ENCODE data around the gene POU6F2. TPM values are rescaled to one million over a fixed set of nuclear protein-coding genes. Genes with fewer than 3 reads are reported as not detected.

The POU6F2 gene
- total RNA-seq, 4 donors from 2014 or later, result not detected

- TF ChIP-seq CTCF (IDR thresholded peaks at IDR 0.05 in 4 of 5, conservative IDR thresholded peaks at IDR 0.05 in 1 of 5) (no peak), POLR2A (IDR thresholded peaks at IDR 0.05) (no peak)
- ATAC-seq (no peak), DNase-seq (no peak)
- in situ Hi-C loops (cut with MboI; ENCODE audit: low sequenced_read_pairs in 4 of 4) (no loop called here), intact Hi-C loops (cut with DNase I; ENCODE audit: low total_unique reads) (no loop called here)
- Histone ChIP-seq H3K4me1 (no peaks in the 10 kb centered on the region), H3K4me3 (no peak overlapping the region), H3K9me3 (no peaks in the 10 kb centered on the region), H3K36me3 (no peaks in the 10 kb centered on the region), H3K27ac (no peak overlapping the region), H3K27me3 (no peaks in the 10 kb centered on the region)
These were observed 272.0 kb downstream of the POU6F2 start for GRCh38 chr7:39249635-39250152.

- in situ Hi-C loops (cut with MboI; ENCODE audit: low sequenced_read_pairs in 4 of 4), result no loop called here
- Histone ChIP-seq H3K4me1 (no peaks in the 10 kb centered on the region), H3K4me3 (no peak overlapping the region), H3K36me3 (no peaks in the 10 kb centered on the region), H3K27ac (no peak overlapping the region), H3K9me3 (no peaks in the 10 kb centered on the region), H3K27me3 (no peaks in the 10 kb centered on the region)
- TF ChIP-seq CTCF (IDR thresholded peaks at IDR 0.05 in 4 of 5, conservative IDR thresholded peaks at IDR 0.05 in 1 of 5), result no peak
- TF ChIP-seq POLR2A (IDR thresholded peaks at IDR 0.05), result no peak
- ATAC-seq (no peak), DNase-seq (no peak)
- intact Hi-C loops (cut with DNase I; ENCODE audit: low total_unique reads), result no loop called here
These were observed 275.2 kb downstream of the POU6F2 start for GRCh38 chr7:39252916-39253315.

GRCh38 chr7:39259391-39260003, 281.8 kb downstream of the POU6F2 start:
- H3K36me3 ChIP-seq, result no peaks in the 10 kb centered on the region
- no peak for ATAC-seq
- no peaks in the 10 kb centered on the region for H3K9me3 ChIP-seq
- DNase-seq, result no peak
- no peak overlapping the region for H3K27ac ChIP-seq
- H3K4me3 ChIP-seq, result no peak overlapping the region
- in situ Hi-C loops (cut with MboI; ENCODE audit: low sequenced_read_pairs in 4 of 4) (no loop called here), intact Hi-C loops (cut with DNase I; ENCODE audit: low total_unique reads) (no loop called here)
- no peaks in the 10 kb centered on the region for H3K27me3 ChIP-seq
- no peak for TF ChIP-seq POLR2A (IDR thresholded peaks at IDR 0.05)
- no peak for TF ChIP-seq CTCF (IDR thresholded peaks at IDR 0.05 in 4 of 5, conservative IDR thresholded peaks at IDR 0.05 in 1 of 5)
- no peaks in the 10 kb centered on the region for H3K4me1 ChIP-seq

GRCh38 chr7:39260279-39260844, 282.7 kb downstream of the POU6F2 start:
- H3K4me3 ChIP-seq, result no peak overlapping the region
- H3K4me1 ChIP-seq, result no peaks in the 10 kb centered on the region
- in situ Hi-C loops (cut with MboI; ENCODE audit: low sequenced_read_pairs in 4 of 4), result no loop called here
- no peak for DNase-seq
- TF ChIP-seq CTCF (IDR thresholded peaks at IDR 0.05 in 4 of 5, conservative IDR thresholded peaks at IDR 0.05 in 1 of 5), result no peak
- TF ChIP-seq POLR2A (IDR thresholded peaks at IDR 0.05), result no peak
- no peak overlapping the region for H3K27ac ChIP-seq
- no peaks in the 10 kb centered on the region for H3K36me3 ChIP-seq
- ATAC-seq, result no peak
- no peaks in the 10 kb centered on the region for H3K27me3 ChIP-seq
- intact Hi-C loops (cut with DNase I; ENCODE audit: low total_unique reads), result no loop called here
- no peaks in the 10 kb centered on the region for H3K9me3 ChIP-seq
